ENCODE results near the gene PTPRK. TPM values are rescaled to one million over a fixed set of nuclear protein-coding genes. Genes with fewer than 3 reads are reported as not detected.

PTPRK gene
- total RNA-seq, 2 donors from 2014 or later = 94.1 to 117 TPM

- H3K4me1 ChIP-seq = no peaks in the 10 kb centered on the region
- H3K9me3 ChIP-seq = no peaks in the 10 kb centered on the region
- no peaks in the 10 kb centered on the region for H3K36me3 ChIP-seq
- intact Hi-C loops (cut with DNase I) = no loop called here
- no peak overlapping the region for H3K4me3 ChIP-seq
- DNase-seq = no peak
- H3K27ac ChIP-seq = no peak overlapping the region
- no peaks in the 10 kb centered on the region for H3K27me3 ChIP-seq
- TF ChIP-seq CTCF (IDR thresholded peaks at IDR 0.05) = no peak
- no peak overlapping the region for H3K9ac ChIP-seq (ENCODE audit: low read depth in 2 of 2, low read length in 2 of 2)
Observed at GRCh38 chr6:128164254-128164653, 356.1 kb downstream of the PTPRK start.

GRCh38 chr6:128162423-128162822, 358.0 kb downstream of the PTPRK start:
- no peak for TF ChIP-seq CTCF (IDR thresholded peaks at IDR 0.05)
- Histone ChIP-seq H3K9me3 (no peaks in the 10 kb centered on the region), H3K9ac (ENCODE audit: low read depth in 2 of 2, low read length in 2 of 2) (no peak overlapping the region), H3K4me3 (no peak overlapping the region), H3K27me3 (no peaks in the 10 kb centered on the region), H3K4me1 (no peaks in the 10 kb centered on the region), H3K27ac (no peak overlapping the region), H3K36me3 (no peaks in the 10 kb centered on the region)
- DNase-seq = no peak
- intact Hi-C loops (cut with DNase I) = no loop called here

- intact Hi-C loops (cut with DNase I) = no loop called here
- Histone ChIP-seq H3K27ac (no peak overlapping the region), H3K4me3 (no peak overlapping the region), H3K27me3 (no peaks in the 10 kb centered on the region), H3K9me3 (no peaks in the 10 kb centered on the region), H3K4me1 (no peaks in the 10 kb centered on the region), H3K36me3 (no peaks in the 10 kb centered on the region), H3K9ac (ENCODE audit: low read depth in 2 of 2, low read length in 2 of 2) (no peak overlapping the region)
- no peak for TF ChIP-seq CTCF (IDR thresholded peaks at IDR 0.05)
- no peak for DNase-seq
Observed at GRCh38 chr6:128161839-128162238, 358.6 kb downstream of the PTPRK start.

GRCh38 chr6:128161263-128161662, 359.1 kb downstream of the PTPRK start:
- Histone ChIP-seq H3K27me3 (no peaks in the 10 kb centered on the region), H3K4me3 (no peak overlapping the region)
- no peak for DNase-seq

GRCh38 chr6:128158496-128158895, 361.9 kb downstream of the PTPRK start:
- Histone ChIP-seq H3K9me3 (no peaks in the 10 kb centered on the region), H3K36me3 (no peaks in the 10 kb centered on the region), H3K9ac (ENCODE audit: low read depth in 2 of 2, low read length in 2 of 2) (no peak overlapping the region), H3K4me3 (no peak overlapping the region), H3K4me1 (no peaks in the 10 kb centered on the region), H3K27ac (no peak overlapping the region), H3K27me3 (no peaks in the 10 kb centered on the region)
- DNase-seq = no peak
- intact Hi-C loops (cut with DNase I) = no loop called here
- no peak for TF ChIP-seq CTCF (IDR thresholded peaks at IDR 0.05)

More at GRCh38 chr6:128161263-128161662, 359.1 kb downstream of the PTPRK start:
- Histone ChIP-seq H3K9me3 (no peaks in the 10 kb centered on the region), H3K27ac (no peak overlapping the region), H3K4me1 (no peaks in the 10 kb centered on the region), H3K9ac (ENCODE audit: low read depth in 2 of 2, low read length in 2 of 2) (no peak overlapping the region), H3K36me3 (no peaks in the 10 kb centered on the region)
- no peak for TF ChIP-seq CTCF (IDR thresholded peaks at IDR 0.05)
- intact Hi-C loops (cut with DNase I) = no loop called here

All from colonic mucosa (tissue), 4 donors.